RKO (cell line): ENCODE data around the gene CTBP1.

Experiments used
- DNase-seq: peaks from one replicate; pipeline ENCODE4 v3.0.0-alpha.2; 2016; ENCODE audit warnings: low spot score

The CTBP1 gene

GRCh38 chr4:1283711-1284110 lies 34.8 kb upstream of the CTBP1 start:
- no peak for DNase-seq

- DNase-seq, result no peak
These were observed 30.3 kb upstream of the CTBP1 start for GRCh38 chr4:1279253-1279652.

GRCh38 chr4:1277667-1278665 lies 29.0 kb upstream of the CTBP1 start:
- DNase-seq, result peak; percentile 63

- DNase-seq, result no peak
These were observed 28.1 kb upstream of the CTBP1 start for GRCh38 chr4:1276984-1277383.

- DNase-seq, result no peak
These were observed 25.9 kb upstream of the CTBP1 start for GRCh38 chr4:1274871-1275270.

GRCh38 chr4:1271686-1272085 lies 22.8 kb upstream of the CTBP1 start:
- no peak for DNase-seq

GRCh38 chr4:1269209-1269608 lies 20.3 kb upstream of the CTBP1 start:
- DNase-seq, result no peak

- no peak for DNase-seq
These were observed 18.2 kb upstream of the CTBP1 start for GRCh38 chr4:1266881-1267763.

- DNase-seq, result no peak
These were observed 16.4 kb upstream of the CTBP1 start for GRCh38 chr4:1265351-1265750.

- no peak for DNase-seq
These were observed 16.0 kb upstream of the CTBP1 start for GRCh38 chr4:1264942-1265341.

GRCh38 chr4:1261107-1261928 lies 12.4 kb upstream of the CTBP1 start:
- DNase-seq, result no peak

- DNase-seq, result no peak
These were observed 11.6 kb upstream of the CTBP1 start for GRCh38 chr4:1260418-1261106.

GRCh38 chr4:1259966-1260365 lies 11.0 kb upstream of the CTBP1 start:
- no peak for DNase-seq

GRCh38 chr4:1258457-1258856 lies 9.5 kb upstream of the CTBP1 start:
- DNase-seq, result peak; percentile 46

GRCh38 chr4:1255699-1256098 lies 6.8 kb upstream of the CTBP1 start:
- no peak for DNase-seq

- no peak for DNase-seq
These were observed 6.2 kb upstream of the CTBP1 start for GRCh38 chr4:1255151-1255550.

- DNase-seq, result no peak
These were observed 4.9 kb upstream of the CTBP1 start for GRCh38 chr4:1253831-1254230.

- no peak for DNase-seq
These were observed 4.1 kb upstream of the CTBP1 start for GRCh38 chr4:1252928-1253492.

GRCh38 chr4:1251773-1252066 lies 2.8 kb upstream of the CTBP1 start:
- no peak for DNase-seq

- DNase-seq, result no peak
These were observed 2.2 kb upstream of the CTBP1 start for GRCh38 chr4:1250921-1251772.

GRCh38 chr4:1250527-1250812 lies 1.5 kb upstream of the CTBP1 start:
- DNase-seq, result no peak
